NCI-H2171 treated with DMSO at 0.1 percent for 48 hours (cell line): Measurements from ENCODE around the gene NR1D1.

Experiments used
- DNase-seq: peaks from one replicate; lab custom pipeline; 2025; lab: John Stamatoyannopoulos, UW

Gene NR1D1

DNA sequence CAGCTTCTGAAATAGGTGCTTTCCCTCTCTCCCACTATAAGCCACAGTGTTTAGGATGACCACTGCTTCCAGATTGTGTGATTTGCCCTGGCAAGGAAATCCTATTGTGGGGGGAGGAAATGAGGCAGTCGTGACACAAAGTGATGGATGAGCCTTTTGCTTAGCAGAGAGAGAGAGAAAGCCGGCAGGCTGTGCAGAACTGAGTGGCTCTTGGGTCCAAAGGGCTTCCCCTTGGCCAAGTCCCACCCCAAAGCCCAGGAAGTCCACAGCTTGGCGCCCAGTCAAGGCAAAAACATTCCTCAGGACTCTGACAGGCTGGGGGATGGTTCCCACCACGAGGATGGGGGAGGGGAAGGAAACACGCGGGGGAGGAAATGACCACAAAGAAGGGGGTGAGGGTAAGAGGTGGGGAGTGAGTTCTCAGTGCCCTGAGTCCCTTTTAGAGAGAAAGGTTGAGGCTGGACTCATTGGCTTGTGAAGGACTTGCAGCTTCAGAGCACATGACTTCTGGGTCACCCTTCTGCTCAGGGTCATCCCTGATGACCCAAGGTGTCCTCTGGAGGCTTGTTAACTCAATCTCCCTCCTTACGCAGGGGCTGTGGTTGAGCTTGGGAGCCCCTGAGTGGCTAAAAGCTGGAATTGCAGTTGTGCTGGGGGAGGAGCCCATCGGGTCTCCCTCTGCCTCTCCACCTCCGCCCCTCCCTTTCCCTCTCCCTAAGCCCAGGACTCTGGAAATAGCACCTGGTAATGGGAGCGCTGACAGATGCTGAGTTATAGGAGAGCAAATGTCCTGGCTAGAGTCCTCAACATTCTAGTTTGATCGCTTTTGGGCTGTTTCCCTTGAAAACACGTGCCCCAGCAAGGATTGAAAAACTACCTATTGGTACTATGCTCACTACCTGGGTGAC is 11.1 kb upstream of the NR1D1 start:
- DNase-seq = peak; percentile 93

DNA sequence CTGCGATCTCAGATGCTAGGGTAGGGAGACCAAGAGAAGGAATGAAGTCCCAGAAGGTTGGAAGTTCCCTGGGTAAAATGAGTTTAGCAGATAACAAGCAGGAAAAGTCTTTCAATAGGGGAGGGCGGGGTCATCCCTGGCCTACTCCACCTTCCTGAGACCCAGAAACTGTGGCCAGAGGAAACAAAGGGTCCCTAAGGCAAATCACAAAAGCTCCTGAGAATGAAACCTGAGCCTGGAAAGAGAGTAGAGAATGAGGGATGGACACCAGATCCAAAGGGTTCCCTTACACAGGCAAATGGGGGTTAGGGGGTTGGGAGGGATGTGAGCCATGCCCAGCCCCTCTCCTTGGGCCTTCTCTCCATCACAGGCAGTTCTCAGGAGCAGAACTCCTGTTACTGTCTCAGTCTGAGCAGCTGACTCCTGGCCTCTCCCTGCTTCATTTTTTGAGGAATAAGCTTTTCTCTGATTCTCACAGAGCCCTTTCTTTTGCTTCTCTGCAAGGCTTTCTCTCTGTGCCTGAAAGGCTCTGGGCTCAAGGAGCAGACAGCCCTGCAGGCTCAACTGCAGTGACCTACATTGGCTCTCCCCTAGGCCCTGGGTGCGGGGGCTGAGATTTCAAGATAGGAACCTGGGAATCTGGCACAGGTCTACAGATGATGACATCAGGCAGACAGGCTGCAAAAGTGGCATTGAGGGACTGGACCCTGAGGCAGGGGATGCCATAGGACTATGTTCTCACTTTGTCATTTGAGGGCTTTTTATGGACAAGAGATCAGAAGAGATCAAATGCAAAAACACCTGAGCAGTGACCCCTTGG is 9.8 kb upstream of the NR1D1 start:
- DNase-seq = no peak

DNA sequence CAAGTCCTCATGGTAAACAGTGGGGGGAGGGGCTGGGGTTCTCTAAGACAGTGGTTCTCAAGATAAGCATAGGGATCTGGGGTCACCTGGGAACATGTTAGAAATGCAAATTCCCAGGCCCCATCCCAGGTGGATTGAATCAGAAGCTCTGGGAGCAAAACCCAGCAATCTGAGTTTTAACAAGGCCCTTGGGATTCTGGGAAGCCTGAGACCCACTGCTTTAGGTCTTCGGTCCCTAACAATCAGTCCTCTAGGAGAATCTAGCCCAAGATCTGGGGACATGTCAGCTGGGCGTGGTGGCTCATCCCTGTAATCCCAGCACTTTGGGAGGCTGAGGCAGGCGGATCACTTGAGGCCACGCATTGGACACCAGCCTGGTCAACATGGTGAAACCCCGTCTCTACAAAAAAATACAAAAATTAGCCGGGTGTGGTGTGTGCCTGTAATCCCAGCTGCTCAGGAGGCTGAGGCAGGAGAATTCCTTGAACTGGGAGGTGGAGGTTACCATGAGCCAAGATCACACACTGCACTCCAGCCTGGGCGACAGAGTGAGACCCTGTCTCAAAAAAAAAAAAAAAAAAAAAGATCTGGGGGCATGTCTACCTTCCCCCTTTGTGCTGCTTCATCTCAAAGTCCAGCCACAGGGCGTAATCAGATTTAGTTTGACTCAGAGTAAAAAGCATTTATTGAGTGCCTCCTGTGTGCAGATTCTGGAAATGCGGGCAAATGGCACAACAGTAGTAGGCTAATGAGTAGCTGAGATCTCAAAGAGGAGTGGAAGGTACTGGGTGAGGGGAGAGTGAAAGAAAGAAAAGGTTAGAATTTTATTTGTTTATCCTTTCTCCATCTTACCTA is 8.8 kb upstream of the NR1D1 start:
- DNase-seq = no peak

DNA sequence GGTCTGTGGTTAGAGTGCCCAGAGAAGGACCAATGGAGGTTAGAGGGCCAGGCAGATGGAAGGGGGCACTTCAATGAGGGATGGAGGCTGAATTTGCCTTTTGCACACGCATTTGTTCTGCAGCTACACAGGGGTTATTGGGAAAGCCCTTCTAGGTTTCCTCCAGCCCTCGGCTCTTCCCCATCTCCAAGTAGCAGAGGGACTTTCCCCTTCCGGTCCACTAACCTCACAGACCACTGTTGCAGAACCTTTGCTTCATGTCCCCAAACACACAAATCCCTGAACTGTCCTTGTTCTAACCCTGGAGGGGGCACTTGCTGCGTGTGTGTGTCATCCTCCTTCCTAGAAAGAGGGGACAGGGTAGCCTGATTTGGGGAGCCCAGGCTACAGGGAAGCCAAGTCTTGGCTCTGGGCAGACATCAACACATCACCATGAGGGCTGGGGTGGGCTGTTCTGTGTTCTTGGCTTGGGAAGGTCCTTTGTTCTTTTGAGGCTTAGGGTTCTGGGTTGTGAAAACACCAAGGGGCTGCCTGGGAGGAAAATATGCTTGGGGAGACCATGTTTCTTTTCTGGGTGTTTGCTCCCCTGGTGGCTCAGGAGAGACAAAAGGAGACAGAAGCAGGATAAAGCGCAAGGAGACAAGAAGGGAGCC is 7.3 kb upstream of the NR1D1 start:
- no peak for DNase-seq

DNA sequence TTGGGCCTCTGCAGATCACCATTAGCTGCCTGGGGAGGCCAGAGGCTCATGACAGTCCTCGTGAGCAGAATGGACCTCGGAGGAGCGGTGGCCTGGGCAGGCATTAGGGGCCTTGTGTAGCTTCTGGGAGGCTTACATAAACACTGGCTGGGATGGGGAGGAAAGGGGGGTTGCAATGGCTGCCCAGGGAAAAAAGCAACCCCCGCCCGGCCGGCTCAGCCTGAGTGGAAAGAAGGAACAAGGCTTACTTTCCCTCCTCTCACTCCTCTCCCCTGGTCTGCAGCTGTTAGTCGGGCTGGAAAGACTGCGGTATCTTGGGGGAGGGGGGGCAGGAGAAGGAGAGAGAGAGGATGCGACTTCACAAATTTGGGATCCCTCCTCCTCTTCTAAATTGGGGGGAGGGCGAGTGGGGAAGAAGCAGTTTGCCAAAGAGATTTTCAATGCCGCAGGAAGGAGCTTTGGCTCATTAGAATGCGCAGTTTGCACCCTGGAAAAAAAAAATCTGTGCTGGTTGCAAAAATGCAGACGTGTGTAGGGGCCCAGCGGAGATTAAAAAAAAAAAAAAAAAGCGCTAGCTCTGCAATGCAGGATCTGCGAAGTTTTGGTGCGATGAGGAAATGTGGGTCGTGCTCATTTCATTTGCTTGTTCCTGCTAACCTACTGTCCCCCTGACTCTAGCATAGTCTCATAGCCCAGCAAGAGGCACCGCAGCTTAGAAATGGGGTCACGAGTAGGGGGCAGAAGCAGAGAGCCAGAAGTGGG is 6.6 kb upstream of the NR1D1 start:
- DNase-seq = no peak

DNA sequence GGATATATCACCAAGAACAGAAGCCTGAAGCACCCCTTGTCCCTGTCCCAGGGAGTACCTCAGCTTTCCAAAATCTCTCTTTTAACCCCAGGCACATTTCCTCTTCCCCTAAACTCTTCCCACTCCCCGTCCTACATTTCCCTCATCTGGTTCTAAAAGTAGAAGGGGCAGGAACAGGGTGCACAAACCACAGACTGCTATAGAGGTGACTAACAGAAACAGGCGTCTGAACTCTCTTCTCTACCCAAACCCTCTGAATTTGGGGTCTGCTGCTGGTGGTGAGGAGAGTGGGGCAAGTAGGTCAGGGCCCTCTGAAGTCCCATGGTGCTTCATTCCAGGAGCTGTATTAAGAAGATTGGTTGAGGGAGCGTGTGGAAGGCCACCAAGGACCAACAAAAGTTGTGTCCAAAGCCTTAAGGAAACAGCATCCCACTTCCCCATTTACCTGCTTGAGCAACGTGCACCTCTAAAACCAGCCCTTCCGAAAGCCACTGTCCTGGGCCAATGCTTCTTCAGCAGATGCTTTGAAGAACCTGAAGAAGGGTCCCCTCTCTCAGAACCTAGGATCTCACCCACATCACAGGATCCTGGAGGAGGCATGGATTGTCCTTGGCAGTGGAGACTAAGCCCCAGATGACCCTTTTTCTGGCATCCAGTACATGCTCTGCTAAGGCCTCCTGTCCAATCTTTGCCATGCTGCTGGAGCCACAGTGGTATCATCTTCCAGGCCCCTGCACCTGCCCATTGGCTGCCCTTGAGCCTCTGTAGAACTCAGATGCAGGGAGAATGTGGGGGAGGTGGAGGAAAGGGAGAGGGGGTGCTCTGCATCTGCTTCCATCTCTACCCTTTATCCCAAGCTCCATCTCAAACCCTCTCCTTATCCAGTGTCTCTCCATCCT is 5.7 kb upstream of the NR1D1 start:
- no peak for DNase-seq

DNA sequence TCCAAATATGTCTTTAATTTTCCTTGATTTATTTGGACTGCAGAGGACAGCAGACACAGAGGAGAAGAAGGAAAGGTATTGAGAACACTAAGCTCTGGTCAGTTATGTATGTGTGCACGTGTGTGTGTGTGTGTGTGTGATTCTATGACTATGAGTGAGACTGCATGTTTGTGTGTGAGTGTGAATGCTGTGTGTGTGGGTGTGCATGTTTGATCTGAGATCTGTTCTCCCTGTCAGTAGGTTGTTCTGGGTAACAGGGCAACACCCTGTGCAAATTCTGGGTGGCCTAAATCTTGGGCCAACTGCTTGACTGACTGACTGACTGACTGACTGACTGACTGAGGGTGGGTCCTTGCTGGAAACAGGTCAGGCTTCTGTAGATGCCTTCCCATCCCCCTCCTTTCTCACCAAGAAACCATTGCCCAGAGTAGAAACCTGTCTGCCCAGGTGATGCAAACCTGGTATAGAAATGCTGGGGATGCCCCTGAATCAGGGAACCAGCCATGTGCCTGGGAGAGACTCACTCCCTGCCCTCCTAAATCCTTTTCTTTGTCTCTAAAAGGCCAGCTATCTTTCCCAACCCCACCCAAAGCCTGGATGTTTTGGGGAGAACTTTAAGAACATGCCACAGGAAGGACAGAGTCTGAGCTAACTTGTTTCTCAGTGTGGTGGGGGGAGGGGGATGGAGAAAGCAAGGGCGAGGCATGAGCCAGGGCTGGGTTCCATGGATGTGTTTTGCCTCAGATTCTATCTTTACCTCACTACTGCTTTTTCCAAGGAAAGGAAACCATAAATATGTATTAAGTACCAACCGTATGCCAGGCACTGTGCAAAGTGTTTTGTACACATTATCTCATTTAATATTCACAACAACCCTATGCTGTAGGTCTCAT is 4.5 kb upstream of the NR1D1 start:
- DNase-seq = no peak

DNA sequence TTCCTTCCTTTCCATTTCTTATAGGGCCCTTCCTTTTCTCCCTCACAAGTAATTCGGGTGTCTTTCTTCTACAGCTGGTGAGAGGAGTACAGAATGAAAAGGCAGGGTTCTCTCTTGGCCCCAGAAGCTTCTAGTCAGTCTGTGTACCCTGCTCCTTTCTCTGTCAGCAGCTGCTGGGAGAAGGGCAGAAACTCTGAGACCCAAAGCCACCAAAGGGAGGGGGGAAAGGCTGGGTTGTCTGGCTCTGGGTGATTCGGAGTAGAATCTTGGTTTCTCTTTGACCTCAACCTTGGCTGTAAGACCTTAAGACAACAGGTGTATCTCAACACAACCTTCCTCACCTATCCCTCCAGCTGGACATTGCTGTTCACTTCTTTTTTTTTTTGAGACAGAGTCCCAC is 3.3 kb upstream of the NR1D1 start:
- no peak for DNase-seq

DNA sequence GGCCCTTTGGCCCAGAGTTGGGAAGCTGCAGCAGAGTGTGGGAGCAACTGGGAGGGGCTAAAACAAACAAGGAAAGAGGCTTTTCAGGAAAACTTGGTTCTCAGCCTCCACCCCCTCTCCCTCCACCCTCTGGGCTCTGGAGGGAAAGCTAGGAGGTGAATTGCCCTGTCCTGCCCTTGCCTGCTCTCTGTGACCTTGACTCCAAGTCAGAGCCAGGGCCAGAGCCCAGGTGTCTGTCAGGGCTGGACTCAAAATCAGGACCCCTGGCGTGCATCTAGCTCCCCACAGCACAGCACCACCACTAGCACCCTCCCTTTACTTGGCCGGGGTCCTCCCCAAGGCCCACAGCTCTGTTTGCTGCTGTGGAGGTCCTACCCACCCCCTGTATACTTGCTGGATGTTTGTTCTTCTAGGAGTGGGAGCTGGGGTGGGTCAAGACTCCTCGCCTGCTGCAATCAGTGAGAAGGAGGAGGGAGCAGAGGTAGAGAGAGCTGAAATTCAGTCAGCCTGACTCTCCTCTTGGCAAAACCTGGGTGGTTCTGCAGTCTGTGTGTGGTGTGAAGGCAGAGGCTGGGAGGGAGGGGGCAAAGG is 2.8 kb upstream of the NR1D1 start:
- DNase-seq = no peak

DNA sequence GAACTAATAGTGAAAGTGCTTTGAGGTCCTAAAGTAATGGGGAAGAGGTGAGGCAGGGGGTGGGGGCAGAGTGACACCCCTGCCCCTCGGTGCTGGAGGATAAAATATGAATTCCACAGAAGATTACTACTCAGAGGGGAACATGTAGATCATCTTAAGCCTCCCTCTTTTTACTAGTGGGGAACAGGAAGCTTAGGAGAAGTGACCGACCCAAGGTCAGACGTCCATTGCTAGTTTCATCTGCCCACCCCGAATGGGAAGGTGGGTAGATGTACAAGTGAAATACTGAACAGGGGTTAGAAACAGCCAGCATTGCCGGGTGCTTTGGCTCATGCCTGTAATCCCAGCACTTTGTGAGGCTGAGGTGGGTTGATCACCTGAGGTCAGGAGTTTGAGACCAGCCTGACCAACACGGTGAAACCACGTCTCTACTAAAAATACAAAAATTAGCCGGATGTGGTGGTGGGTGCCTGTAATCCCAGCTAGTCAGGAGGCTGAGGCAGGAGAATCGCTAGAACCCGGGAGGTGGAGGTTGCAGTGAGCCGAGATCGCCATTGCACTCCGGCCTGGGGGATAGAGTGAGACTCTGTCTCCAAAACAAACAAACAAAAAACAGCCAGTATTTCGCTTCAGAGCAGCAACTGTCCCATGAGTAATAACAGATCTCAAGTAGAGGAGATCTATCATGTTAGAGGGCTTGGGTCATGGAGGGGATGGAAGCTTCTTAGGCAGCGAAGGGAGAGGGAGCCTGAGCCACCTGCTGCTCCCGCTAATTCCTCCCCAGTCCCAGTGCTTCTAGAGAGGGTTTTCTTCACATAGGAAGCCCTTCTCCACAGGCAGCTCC is 1.2 kb upstream of the NR1D1 start:
- no peak for DNase-seq

DNA sequence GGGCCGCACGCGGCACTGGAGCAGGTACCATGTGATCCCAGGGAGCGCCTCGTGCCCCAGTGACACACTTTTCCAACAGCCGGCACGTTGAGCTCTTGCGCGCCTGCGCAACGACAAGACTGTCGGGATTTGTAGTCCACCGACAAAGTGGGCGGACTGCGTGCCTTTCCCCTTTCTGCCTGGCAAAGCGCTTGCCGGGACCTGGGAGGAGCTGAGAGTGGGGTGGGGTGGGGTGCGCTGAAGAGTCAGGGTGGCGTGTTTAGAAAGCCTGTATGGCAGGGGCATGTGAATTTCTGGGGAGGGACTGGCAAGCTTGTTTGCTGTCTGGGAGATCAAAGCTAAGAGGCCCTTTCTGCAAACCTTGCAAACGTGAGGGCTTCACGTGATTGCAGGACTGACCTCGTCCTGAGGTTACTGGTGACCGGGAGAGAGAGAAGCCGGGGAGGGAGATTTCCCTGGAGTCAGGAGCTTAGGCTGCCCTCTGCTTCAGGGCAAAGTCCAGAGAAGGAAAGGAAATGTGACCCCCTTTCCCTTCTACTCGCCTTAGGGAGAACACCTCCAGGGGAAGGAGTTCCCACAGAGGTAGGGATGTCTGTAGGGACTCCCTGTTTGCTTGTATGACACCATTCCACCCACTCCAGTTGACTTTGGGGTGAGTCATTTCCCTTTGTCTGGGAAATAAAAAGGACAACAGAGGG is 429 bp upstream of the NR1D1 start:
- peak; percentile 96 for DNase-seq

DNA sequence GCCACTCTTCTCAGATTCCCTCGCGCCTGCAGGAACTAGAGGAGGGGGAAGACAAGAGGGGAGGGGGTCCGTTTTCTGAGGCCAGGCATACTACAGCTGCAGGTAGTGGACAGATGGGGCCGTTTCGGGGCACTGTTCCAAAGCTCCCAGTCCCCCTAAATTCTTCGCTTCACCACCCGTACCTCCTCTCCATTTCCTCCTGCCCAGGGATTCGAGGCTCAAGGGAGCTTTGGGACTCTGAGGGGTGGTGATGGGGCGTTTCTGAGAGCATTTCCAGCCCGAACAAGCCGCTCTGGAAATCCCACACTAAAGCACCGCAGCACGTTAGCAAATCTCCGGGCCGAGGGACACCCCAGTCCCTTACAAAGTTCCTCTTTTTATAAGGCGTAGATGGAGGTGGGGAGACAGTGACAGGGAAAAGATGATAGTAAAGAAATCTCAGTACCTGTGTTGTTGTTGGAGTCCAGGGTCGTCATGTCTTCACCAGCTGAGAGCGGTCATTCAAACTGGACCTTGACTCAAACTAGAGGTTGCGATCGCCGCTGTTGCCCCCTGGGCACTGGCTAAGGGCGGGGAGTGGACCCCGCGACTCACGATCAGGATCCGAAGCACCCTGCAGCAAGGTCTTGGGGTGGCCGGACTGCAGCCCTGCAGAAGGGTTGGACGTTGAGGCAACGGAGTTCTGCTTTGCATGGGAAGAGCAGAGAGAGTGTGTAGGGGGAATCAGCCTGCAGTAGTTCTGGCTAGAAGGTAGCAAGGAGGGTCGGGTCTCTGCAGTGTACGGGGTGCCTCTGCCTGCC is 570 bp downstream of the NR1D1 start:
- no peak for DNase-seq

DNA sequence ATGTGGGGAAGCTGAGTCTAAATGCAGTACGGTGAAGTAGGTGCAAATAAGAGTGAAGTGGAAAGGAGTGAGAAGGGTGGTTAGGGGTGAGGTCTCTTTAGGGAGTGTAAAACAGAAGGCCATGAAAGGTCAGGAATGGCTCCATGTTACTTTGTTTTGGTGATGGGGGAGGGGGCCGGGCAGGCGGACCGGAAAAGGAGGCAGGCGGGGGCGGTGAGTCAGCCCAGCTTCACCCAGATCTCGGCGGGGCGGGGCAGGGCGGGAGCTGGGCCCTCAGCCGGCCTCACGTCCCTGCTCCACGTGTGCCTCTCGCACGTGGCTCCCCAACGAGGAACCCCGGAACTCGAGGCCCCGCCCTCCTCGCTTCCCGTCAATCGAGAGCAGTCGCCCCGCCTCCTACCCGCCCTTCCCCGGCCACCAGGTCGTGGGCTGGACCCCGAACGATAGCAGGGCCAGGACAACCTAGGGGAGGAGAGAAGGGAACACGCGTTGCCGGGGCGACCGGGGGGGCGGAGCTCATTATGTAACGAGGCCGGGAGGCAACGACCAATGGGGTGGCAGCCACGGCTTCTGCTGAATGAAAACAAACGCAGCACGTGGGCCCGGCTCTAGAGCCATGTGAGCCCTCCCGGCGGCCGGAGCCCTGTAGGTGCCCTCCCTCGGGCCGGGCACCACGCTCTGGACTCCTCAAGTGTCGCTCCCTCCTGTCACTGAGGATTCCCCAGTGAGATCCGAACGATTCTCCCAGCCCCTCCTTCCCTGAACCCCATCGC is 1.4 kb downstream of the NR1D1 start:
- DNase-seq = peak; percentile 71

DNA sequence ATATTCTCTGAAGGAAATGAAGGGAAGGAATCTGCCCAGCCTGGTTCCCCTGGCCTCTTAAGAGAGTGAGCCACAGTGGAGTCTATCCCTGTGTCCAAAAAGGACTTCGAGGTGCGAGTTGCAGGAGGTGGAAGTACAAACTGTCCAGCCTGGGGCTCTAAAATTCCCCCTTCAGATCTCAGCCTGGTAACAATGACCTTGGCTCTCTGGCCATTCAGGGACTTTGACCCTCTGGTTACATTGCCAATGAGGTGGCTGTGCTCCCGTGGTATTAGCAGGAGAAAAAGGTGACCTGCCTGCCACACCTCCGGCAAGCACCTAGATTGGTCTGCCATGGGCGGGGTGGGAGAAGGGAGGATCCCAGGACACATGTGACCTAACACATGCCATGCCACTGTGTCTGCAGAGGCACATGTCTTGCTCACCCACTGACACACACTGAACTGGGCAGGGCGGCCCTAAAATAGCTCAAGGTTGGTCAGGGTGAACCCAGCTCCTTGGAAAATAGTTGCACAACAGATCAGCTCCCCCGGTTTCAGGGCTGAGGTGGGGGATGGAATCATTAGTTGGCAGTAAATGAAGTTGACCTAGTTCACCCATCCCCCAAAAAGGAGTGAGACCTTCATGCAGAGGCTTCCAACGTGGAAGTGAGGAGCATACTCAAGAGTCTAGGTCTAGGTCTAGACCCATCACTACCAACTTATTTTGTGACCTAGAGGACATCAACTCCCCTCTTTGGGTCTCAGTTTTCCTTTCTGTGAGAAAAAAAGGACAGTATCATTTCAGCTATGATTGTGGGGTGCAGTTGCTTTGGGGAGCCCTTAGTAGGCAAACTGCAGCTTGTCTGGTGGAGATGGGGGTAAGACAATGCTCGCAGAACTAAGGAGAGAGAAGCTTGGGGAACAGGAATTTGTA is 2.2 kb downstream of the NR1D1 start:
- no peak for DNase-seq
